Thyroid gland (tissue), 4 donors: ENCODE data around the gene MYO1E. TPM values are rescaled to one million over a fixed set of nuclear protein-coding genes. Genes with fewer than 3 reads are reported as not detected.
"Not testable (repeated sequence)": the region's sequence is repeated elsewhere in the genome, so short reads cannot be mapped to it uniquely, and the experiment has no call there.

ENCODE experiments used
- DNase-seq, 2 donors: peaks; one replicate each; pipeline ENCODE4 v3.0.0-alpha.2; 2019
- H3K27ac ChIP-seq, 3 donors: fragments of 200-600 bp; sonication (generic); 1 replicate in 2 of 3; 2 replicates in 1 of 3; pipeline ENCODE4 v1.5.1; 2016 to 2019; ENCODE audit warnings: mild to moderate bottlenecking in 1 of 3, moderate library complexity in 1 of 3
- H3K27me3 ChIP-seq: fragments of 200-600 bp; sonication (generic); one replicate; pipeline ENCODE4 v1.5.1; 2019
- H3K36me3 ChIP-seq, 2 donors: fragments of 200-600 bp; sonication (generic); one replicate each; pipeline ENCODE4 v1.5.1; 2016 to 2019
- H3K4me1 ChIP-seq, 2 donors: fragments of 200-600 bp; sonication (generic); one replicate each; pipeline ENCODE4 v1.5.1; 2017 to 2019
- H3K4me3 ChIP-seq, 3 donors: fragments of 200-600 bp; sonication (generic); replicated peaks in 1 of 3; 1 replicate in 2 of 3; 2 replicates in 1 of 3; pipeline ENCODE4 v1.5.1; 2016; ENCODE audit warnings: mild to moderate bottlenecking in 1 of 3
- H3K9me3 ChIP-seq: fragments of 200-600 bp; sonication (generic); one replicate; pipeline ENCODE4 v1.5.1; 2017
- POLR2A ChIP-seq, 2 donors: fragments of 450-650 bp; IDR thresholded peaks; one replicate each; pipeline ENCODE4 v1.6.1; 2017; ENCODE audit warnings: antibody characterized with exemption in 2 of 2, mild to moderate bottlenecking in 2 of 2, moderate library complexity in 1 of 2
- WGBS, 2 donors: methylation state at CpG; one replicate each; pipeline ENCODE4 v1.1.5; 2017; 5-methylcytosine and 5-hydroxymethylcytosine counted together
- intact Hi-C: fragments of 100-400 bp; cut with DNase I; formaldehyde crosslinking; loops from one replicate; pipeline ENCODE4 v1.15.1; 2023
- total RNA-seq, 4 donors: library from RNA; depleted of rRNA; stranded (reverse); fragments of >200 nt; gene quantifications; one replicate each; pipeline ENCODE4 v1.2.3, GENCODE V29; 2016
- TF ChIP-seq, protein P1 (sequence below), 6 experiments: fragments of 200-600 bp in 3 of 6; fragments of 450-650 bp in 3 of 6; sonication (generic) in 3 of 6; IDR thresholded peaks; one replicate each; pipeline ENCODE4 v1.5.1; 2016 to 2019; ENCODE audit warnings: antibody characterized with exemption in 6 of 6, mild to moderate bottlenecking in 2 of 6, inconsistent platforms in 1 of 6, moderate library complexity in 1 of 6

The MYO1E gene
- total RNA-seq, 4 donors from 2014 or later = 19.5 to 56.6 (median 34.6) TPM

DNA sequence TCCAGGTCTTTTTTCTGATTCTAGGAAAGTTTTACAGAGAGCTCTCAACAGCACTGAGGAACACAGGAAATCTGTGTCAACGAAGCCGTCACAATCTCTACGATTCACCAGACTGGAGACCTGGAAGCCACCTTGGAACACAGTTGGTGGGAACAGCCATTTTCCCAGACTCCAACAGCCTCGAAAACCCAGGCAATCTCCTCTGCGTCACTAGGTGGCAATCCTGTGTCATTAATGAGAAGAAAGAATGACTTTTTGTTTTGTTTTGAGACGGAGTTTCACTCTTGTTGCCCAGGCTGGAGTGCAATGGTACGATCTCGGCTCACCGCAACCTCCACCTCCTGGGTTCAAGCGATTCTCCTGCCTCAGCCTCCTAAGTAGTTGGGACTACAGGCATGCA is 228.1 kb downstream of the MYO1E start:
- peak in 1 of 2 donors; percentile 12 for DNase-seq
- H3K4me1 ChIP-seq, H3K27ac ChIP-seq, H3K4me3 ChIP-seq, H3K36me3 ChIP-seq, H3K27me3 ChIP-seq, H3K9me3 ChIP-seq, intact Hi-C loops: not testable (repeated sequence)
- 76 to 81% methylated on average over 10 of the region's 10 CpGs for WGBS, 2 donors
- TF ChIP-seq, protein P1, sequence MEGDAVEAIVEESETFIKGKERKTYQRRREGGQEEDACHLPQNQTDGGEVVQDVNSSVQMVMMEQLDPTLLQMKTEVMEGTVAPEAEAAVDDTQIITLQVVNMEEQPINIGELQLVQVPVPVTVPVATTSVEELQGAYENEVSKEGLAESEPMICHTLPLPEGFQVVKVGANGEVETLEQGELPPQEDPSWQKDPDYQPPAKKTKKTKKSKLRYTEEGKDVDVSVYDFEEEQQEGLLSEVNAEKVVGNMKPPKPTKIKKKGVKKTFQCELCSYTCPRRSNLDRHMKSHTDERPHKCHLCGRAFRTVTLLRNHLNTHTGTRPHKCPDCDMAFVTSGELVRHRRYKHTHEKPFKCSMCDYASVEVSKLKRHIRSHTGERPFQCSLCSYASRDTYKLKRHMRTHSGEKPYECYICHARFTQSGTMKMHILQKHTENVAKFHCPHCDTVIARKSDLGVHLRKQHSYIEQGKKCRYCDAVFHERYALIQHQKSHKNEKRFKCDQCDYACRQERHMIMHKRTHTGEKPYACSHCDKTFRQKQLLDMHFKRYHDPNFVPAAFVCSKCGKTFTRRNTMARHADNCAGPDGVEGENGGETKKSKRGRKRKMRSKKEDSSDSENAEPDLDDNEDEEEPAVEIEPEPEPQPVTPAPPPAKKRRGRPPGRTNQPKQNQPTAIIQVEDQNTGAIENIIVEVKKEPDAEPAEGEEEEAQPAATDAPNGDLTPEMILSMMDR (IDR thresholded peaks at IDR 0.05) = peak in 3 of 6 experiments; percentile 28 to 37 (median 36)

DNA sequence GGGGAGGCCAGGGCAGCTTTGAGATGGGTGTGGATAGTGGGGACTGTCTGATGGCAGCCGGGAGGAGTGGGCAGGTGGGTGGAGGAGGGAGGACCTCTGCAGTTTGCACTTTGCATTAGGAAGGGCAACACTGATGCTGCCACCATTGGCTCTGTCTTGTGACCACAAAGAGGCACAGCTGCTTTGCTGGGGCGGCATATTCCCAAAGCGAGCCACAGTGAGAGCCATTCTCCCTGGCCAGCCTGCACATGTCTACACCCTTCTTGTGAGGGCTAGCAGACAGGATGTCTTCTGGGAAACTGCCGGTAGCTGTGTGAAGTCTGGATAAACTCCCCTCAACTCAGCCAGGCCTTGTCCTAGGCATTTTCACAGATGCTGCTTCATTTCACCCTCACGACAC is 229.4 kb downstream of the MYO1E start:
- no peak overlapping the region for H3K27ac ChIP-seq
- no peaks in the 10 kb centered on the region for H3K9me3 ChIP-seq
- no peaks in the 10 kb centered on the region for H3K36me3 ChIP-seq
- WGBS, 2 donors = 93 to 97% methylated on average over 5 of the region's 5 CpGs
- no peak for TF ChIP-seq POLR2A (IDR thresholded peaks at IDR 0.05)
- TF ChIP-seq, protein P1 (IDR thresholded peaks at IDR 0.05) = no peak
- peaks cover 0 to 3% of the 10 kb centered on the region in 2 donors for H3K4me1 ChIP-seq
- no peak for DNase-seq
- H3K4me3 ChIP-seq = no peak overlapping the region
- intact Hi-C loops = no loop called here
- no peaks in the 10 kb centered on the region for H3K27me3 ChIP-seq

DNA sequence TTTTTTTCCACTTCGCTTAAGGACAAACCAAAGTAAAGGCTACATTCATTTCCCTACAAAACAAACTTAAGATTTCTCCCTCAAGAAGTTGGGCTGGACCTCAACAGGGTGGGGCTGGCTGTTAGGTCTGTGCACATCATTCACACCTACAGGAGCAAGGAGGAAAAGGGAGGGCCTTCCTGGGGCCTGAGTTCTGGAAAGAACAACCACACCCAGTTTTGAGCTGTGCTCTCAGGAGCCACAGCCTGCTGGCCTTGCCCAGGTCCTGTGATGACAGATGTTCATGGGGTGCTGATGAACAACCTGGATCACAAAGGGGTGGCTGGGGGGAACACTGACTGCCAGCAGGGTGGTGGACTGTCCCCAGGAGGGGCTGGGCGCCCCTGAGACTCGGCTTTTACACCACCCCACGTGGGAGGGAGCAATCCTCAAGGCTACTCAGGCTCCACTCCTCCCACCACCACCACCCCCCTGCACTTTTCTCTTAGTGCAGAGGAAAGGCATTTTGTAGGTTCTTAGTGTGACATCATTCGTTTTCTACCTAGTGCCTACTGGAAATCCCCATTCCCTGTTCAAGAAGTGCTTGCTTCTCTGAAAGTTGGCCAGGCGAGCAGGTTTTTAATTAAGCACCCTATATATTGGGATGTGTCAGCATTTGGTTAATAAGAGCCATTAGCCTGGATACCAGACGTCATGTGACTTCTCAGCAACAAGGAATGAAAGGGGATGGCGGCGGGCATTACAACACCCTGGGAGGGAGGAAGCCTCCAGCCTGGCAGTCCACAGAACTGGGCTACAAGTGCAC is 232.0 kb downstream of the MYO1E start:
- TF ChIP-seq POLR2A (IDR thresholded peaks at IDR 0.05) = no peak
- TF ChIP-seq, protein P1 (IDR thresholded peaks at IDR 0.05) = no peak
- H3K27me3 ChIP-seq = no peaks in the 10 kb centered on the region
- 87 to 93% methylated on average over 9 of the region's 9 CpGs for WGBS, 2 donors
- no peak overlapping the region for H3K4me3 ChIP-seq
- no peaks in the 10 kb centered on the region for H3K9me3 ChIP-seq
- no peak overlapping the region for H3K27ac ChIP-seq
- H3K36me3 ChIP-seq = peaks cover 3 to 15% of the 10 kb centered on the region in 2 donors
- intact Hi-C loops = no loop called here
- no peak for DNase-seq
- H3K4me1 ChIP-seq = no peaks in the 10 kb centered on the region

DNA sequence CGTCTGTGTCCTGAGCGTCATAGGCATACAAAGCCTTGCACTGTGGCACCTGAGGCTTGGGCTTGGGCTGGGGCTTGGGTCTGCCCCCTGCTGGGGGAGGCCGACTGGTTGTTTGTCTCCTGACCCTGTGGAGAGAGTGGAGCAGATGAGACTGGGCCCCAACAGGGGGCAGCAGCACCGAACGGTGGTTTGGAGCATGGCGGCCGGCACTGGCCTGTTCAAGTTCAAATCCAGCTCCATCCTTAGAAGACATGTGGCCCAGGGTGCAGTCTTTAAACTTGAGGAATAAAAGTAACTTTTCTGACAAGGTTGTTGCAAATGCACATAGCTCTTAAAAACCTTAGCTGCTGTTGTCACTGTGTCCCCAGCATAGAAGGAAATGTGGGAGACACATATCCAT is 234.4 kb downstream of the MYO1E start:
- WGBS, 2 donors = 67 to 80% methylated on average over 7 of the region's 7 CpGs
- Histone ChIP-seq H3K4me3 (no peak overlapping the region), H3K27me3 (no peaks in the 10 kb centered on the region), H3K27ac (no peak overlapping the region), H3K9me3 (no peaks in the 10 kb centered on the region), H3K4me1 (no peaks in the 10 kb centered on the region), H3K36me3 (peaks cover 11 to 18% of the 10 kb centered on the region in 2 donors)
- intact Hi-C loops = no loop called here
- DNase-seq = peak; percentile 25 to 30
- TF ChIP-seq, protein P1 (IDR thresholded peaks at IDR 0.05) = peak in 3 of 6 experiments; percentile 20 to 40 (median 39)
- no peak for TF ChIP-seq POLR2A (IDR thresholded peaks at IDR 0.05)

DNA sequence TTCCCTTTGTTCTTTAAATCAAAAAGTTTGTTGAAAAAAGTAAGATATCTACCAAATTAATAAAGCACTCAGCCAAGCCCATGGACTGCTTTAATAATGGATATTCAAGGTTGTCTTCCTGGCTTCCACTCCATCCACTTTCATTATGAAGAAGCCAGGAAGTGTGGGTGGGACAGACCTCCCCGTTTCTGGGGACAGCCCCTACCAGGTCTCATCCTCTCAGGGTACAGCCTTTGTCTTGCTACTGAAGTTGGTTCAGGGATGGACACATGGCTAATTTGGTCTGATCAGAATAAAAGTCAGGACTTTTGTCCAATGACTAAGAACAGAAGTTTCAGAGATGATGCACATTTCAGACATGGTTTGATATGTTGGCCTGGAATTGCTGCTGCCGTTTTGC is 235.1 kb downstream of the MYO1E start:
- Histone ChIP-seq H3K27ac (no peak overlapping the region), H3K27me3 (no peaks in the 10 kb centered on the region), H3K36me3 (peaks cover 11 to 18% of the 10 kb centered on the region in 2 donors), H3K9me3 (no peaks in the 10 kb centered on the region), H3K4me1 (no peaks in the 10 kb centered on the region), H3K4me3 (no peak overlapping the region)
- TF ChIP-seq POLR2A (IDR thresholded peaks at IDR 0.05) = no peak
- TF ChIP-seq, protein P1 (IDR thresholded peaks at IDR 0.05) = no peak
- 71 to 82% methylated on average over 2 of the region's 2 CpGs for WGBS, 2 donors
- intact Hi-C loops = no loop called here
- no peak for DNase-seq
